ENCODE results near the gene DUSP19. TPM values are rescaled to one million over a fixed set of nuclear protein-coding genes. Genes with fewer than 3 reads are reported as not detected.

The DUSP19 gene
- 11.4 TPM for total RNA-seq
- long read RNA-seq, full-length matches to known transcripts, result 8 of 9 reads
- long read RNA-seq, partial matches to known transcripts, result 0 of 9 reads
- long read RNA-seq, other reads (novel, unspliced or antisense), result 1 of 9 reads

DNA sequence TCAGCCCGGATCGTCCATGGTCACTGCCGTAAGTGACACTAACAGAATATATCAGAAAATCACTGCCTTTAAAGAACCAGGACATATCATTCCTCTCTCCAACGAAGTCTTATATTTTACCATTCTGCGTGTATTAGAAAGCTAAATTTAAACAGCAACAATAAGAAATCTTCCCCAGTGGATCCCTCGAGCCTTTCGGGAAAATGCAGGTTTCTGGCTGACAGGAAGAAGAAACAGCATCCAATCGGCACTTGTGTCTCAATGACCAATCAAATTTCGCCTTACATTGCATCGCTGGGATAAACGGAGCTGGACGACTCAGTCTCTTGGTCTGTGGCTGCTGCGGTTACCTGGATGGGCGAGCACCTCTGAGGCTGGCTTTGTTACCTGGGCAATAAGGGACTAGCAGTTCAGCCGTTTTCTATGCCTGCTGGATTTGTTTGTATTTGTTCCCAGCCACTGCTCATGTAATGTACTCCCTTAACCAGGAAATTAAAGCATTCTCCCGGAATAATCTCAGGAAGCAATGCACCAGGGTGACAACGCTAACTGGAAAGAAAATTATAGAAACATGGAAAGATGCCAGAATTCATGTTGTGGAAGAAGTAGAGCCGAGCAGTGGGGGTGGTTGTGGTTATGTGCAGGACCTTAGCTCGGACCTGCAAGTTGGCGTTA lies at the start of gene DUSP19:
DUSP19 (plus strand) TSS at position 284 of the 675 bp plus-strand sequence; CDS start at position 471, 187 bp downstream.
- H3K4me3 ChIP-seq, result peak within 1 kb of the TSS; percentile 82
- intact Hi-C loops (cut with micrococcal nuclease), result no loop called here
- H3K27me3 ChIP-seq (ENCODE audit: low read depth), result no peaks in the 10 kb centered on the region
- H3K4me1 ChIP-seq, result peaks cover 37% of the 10 kb centered on the region
- TF ChIP-seq, protein P1, sequence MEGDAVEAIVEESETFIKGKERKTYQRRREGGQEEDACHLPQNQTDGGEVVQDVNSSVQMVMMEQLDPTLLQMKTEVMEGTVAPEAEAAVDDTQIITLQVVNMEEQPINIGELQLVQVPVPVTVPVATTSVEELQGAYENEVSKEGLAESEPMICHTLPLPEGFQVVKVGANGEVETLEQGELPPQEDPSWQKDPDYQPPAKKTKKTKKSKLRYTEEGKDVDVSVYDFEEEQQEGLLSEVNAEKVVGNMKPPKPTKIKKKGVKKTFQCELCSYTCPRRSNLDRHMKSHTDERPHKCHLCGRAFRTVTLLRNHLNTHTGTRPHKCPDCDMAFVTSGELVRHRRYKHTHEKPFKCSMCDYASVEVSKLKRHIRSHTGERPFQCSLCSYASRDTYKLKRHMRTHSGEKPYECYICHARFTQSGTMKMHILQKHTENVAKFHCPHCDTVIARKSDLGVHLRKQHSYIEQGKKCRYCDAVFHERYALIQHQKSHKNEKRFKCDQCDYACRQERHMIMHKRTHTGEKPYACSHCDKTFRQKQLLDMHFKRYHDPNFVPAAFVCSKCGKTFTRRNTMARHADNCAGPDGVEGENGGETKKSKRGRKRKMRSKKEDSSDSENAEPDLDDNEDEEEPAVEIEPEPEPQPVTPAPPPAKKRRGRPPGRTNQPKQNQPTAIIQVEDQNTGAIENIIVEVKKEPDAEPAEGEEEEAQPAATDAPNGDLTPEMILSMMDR (IDR thresholded peaks at IDR 0.05; ENCODE audit: borderline replicate concordance), result no peak
- DNase-seq, result peak; percentile 77
- H3K9me3 ChIP-seq (replicated peaks), result no peaks in the 10 kb centered on the region
- H3K36me3 ChIP-seq, result no peaks in the 10 kb centered on the region
- peak within 1 kb of the TSS; percentile 93 for H3K27ac ChIP-seq (replicated peaks)

DNA sequence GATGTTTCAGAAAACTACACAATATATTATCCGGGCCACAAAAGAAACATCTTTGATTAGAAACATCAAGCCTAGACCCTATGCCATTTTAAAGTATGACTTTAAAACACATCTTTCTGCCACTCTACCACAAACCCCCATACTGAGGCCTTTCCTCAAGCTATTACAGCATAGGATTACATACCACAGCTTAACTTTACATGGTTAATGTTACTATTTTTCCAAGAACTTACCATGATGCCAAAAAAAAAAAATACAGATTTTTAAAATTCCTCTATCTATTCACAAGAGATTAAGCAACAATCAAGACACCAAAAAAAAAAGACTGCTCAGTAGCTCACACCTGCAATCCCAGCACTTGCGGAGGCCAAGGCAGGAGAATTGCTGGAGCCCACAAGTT lies 49.3 kb upstream of the DUSP19 start:
- intact Hi-C loops (cut with micrococcal nuclease), result no loop called here
- Histone ChIP-seq H3K4me3 (no peak overlapping the region), H3K9me3 (replicated peaks) (no peaks in the 10 kb centered on the region), H3K27me3 (ENCODE audit: low read depth) (no peaks in the 10 kb centered on the region), H3K27ac (replicated peaks) (peak overlapping the region; percentile 59), H3K4me1 (peaks cover 99% of the 10 kb centered on the region), H3K36me3 (no peaks in the 10 kb centered on the region)
- DNase-seq, result no peak
- TF ChIP-seq, protein P1 (IDR thresholded peaks at IDR 0.05; ENCODE audit: borderline replicate concordance), result no peak

DNA sequence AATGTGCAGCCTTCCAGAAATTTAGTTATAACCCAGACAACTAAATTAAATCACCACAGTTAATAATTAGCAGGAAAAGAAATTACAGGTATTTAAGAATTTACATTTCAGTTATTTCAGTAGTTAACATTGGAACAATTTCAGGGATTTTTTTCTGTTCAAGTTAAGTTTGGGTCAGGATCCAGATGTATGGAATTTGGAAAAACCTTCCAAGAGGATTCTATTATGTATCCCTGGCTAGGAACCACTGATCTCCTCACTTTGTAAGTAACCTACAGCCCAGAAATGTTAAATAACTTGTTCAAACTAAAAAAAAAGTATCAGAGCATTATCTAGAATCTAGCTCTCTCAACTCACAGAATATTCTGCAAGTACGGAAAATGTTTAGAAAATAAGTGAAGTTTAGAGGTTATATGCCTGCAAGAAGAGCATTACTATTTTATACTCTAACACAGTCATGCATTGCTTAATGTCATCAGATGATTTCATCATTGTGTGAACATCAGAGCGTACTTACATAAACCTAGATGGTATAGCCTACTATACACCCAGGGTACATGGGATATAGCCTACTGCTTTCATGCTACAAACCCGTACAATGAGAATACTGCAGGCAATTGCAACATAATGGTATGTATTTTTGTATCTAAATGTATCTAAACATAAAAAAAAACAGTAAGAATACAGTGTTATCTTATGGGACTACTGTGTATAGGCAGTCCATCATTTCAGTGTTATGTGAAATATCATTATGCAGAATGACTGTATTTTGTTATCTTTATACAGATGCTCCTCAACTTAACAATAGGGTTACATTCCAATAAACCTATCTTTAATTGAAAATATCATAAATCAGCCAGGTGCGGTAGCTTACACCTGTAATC lies 46.4 kb upstream of the DUSP19 start:
- DNase-seq, result no peak
- intact Hi-C loops (cut with micrococcal nuclease), result no loop called here
- Histone ChIP-seq H3K9me3 (replicated peaks) (no peaks in the 10 kb centered on the region), H3K36me3 (no peaks in the 10 kb centered on the region), H3K27ac (replicated peaks) (peak overlapping the region; percentile 59), H3K27me3 (ENCODE audit: low read depth) (no peaks in the 10 kb centered on the region), H3K4me3 (no peak overlapping the region), H3K4me1 (peaks cover 99% of the 10 kb centered on the region)
- TF ChIP-seq, protein P1 (IDR thresholded peaks at IDR 0.05; ENCODE audit: borderline replicate concordance), result no peak

DNA sequence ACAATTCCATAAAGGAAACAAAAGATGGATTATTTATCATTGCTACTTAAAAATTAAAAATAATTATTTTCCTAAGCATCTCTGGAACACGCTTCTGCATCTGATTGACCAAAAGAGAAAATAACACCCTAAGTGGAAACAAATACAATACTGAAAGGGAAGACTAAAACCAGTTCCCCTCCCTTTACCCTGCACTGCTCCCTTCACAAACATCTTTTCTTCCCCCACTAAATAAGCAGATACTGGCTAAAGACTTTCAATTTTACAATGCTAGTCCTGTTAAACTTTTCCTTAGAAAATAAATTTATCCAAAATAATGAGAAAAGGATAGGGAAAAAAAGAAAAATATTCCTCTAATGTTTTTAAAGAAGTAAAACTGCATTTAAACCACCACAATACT lies 44.6 kb upstream of the DUSP19 start:
- intact Hi-C loops (cut with micrococcal nuclease), result no loop called here
- Histone ChIP-seq H3K4me1 (peaks cover 95% of the 10 kb centered on the region), H3K27ac (replicated peaks) (peak overlapping the region; percentile 98), H3K36me3 (no peaks in the 10 kb centered on the region), H3K4me3 (no peak overlapping the region), H3K27me3 (ENCODE audit: low read depth) (no peaks in the 10 kb centered on the region), H3K9me3 (replicated peaks) (no peaks in the 10 kb centered on the region)
- TF ChIP-seq, protein P1 (IDR thresholded peaks at IDR 0.05; ENCODE audit: borderline replicate concordance), result no peak
- DNase-seq, result no peak

DNA sequence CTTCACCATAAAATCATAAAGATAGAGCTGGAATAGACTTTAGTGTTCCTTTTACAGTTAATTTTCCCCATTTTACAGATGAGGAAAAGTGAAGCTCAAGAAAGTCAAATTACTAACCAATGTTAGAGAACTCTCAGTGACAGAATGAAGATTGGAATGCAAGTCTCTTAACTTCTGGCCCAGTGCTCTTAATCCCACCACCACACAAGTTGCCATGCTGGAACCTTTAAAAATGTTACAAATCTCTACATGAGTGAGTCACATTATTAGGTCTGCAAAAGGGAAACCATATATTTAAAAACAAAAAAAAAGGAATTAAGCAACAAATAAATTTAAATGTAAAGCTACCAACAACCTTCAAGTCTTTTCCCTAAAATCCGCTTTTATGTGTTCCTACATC lies 43.7 kb upstream of the DUSP19 start:
- peak overlapping the region; percentile 76 for H3K4me3 ChIP-seq
- H3K27me3 ChIP-seq (ENCODE audit: low read depth), result no peaks in the 10 kb centered on the region
- H3K4me1 ChIP-seq, result peaks cover 91% of the 10 kb centered on the region
- TF ChIP-seq, protein P1 (IDR thresholded peaks at IDR 0.05; ENCODE audit: borderline replicate concordance), result no peak
- peak overlapping the region; percentile 98 for H3K27ac ChIP-seq (replicated peaks)
- intact Hi-C loops (cut with micrococcal nuclease), result no loop called here
- H3K9me3 ChIP-seq (replicated peaks), result no peaks in the 10 kb centered on the region
- DNase-seq, result no peak
- no peaks in the 10 kb centered on the region for H3K36me3 ChIP-seq
